NCI-H1092 treated with DMSO at 0.1 percent for 48 hours (cell line): Measurements from ENCODE around the gene ROR2.
A peak's percentile ranks its signal among the peaks of the same experiment; 100 is the strongest.

Experiments used
- DNase-seq: peaks from one replicate; lab custom pipeline; 2025; lab: John Stamatoyannopoulos, UW

Gene ROR2

GRCh38 chr9:91716239-91716638 is 233.8 kb downstream of the ROR2 start:
- DNase-seq, result no peak

GRCh38 chr9:91714874-91715615 is 235.0 kb downstream of the ROR2 start:
- DNase-seq, result no peak

GRCh38 chr9:91714020-91714806 is 235.8 kb downstream of the ROR2 start:
- peak; percentile 66 for DNase-seq

- DNase-seq, result no peak
These were observed 237.2 kb downstream of the ROR2 start for GRCh38 chr9:91712811-91713210.

GRCh38 chr9:91711755-91712601 is 238.1 kb downstream of the ROR2 start:
- no peak for DNase-seq

GRCh38 chr9:91710158-91710557 is 239.9 kb downstream of the ROR2 start:
- DNase-seq, result no peak

- DNase-seq, result no peak
These were observed 244.6 kb downstream of the ROR2 start for GRCh38 chr9:91705386-91705785.

GRCh38 chr9:91700475-91700874 is 249.6 kb downstream of the ROR2 start:
- no peak for DNase-seq

- no peak for DNase-seq
These were observed 251.8 kb downstream of the ROR2 start for GRCh38 chr9:91698266-91698665.

GRCh38 chr9:91697201-91697600 is 252.8 kb downstream of the ROR2 start:
- no peak for DNase-seq

GRCh38 chr9:91694081-91694870 is 255.8 kb downstream of the ROR2 start:
- DNase-seq, result no peak

GRCh38 chr9:91693226-91693625 is 256.8 kb downstream of the ROR2 start:
- no peak for DNase-seq

- DNase-seq, result no peak
These were observed 259.3 kb downstream of the ROR2 start for GRCh38 chr9:91690540-91691249.

- DNase-seq, result no peak
These were observed 261.0 kb downstream of the ROR2 start for GRCh38 chr9:91689006-91689405.

- DNase-seq, result no peak
These were observed 266.8 kb downstream of the ROR2 start for GRCh38 chr9:91683269-91683668.

GRCh38 chr9:91682806-91683205 is 267.2 kb downstream of the ROR2 start:
- DNase-seq, result no peak

- peak; percentile 66 for DNase-seq
These were observed 268.3 kb downstream of the ROR2 start for GRCh38 chr9:91681461-91682305.

- DNase-seq, result no peak
These were observed 269.0 kb downstream of the ROR2 start for GRCh38 chr9:91680998-91681397.

- DNase-seq, result no peak
These were observed 269.9 kb downstream of the ROR2 start for GRCh38 chr9:91680106-91680505.
